Measurements from ENCODE around the gene ARHGAP1. TPM values are rescaled to one million over a fixed set of nuclear protein-coding genes. Genes with fewer than 3 reads are reported as not detected.

Gene ARHGAP1
- total and polyA plus RNA-seq, 2 donors: 9.0 to 24.9 TPM

- no peaks in the 10 kb centered on the region for H3K9me3 ChIP-seq (ENCODE audit: control insufficient read depth in 2 of 2, insufficient read depth in 1 of 2, low read length in 1 of 2)
- no peaks in the 10 kb centered on the region for H3K27me3 ChIP-seq (ENCODE audit: control insufficient read depth in 2 of 2, insufficient read depth in 1 of 2, low read length in 1 of 2)
- 98% methylated on average over 1 of the region's 1 CpG for WGBS
- H3K4me3 ChIP-seq (ENCODE audit: low read length in 2 of 2): no peak overlapping the region
- H3K4me1 ChIP-seq (ENCODE audit: control insufficient read depth in 2 of 2, insufficient read depth in 2 of 2, low read length in 2 of 2): peaks cover 0 to 5% of the 10 kb centered on the region in 2 donors
- DNase-seq (ENCODE audit: low read depth in 6 of 9, low spot score in 9 of 9): no peak
- H3K36me3 ChIP-seq (ENCODE audit: control insufficient read depth in 2 of 2, insufficient read depth in 2 of 2, low read length in 1 of 2): peaks cover 56 to 58% of the 10 kb centered on the region in 2 donors
- no peak overlapping the region for H3K27ac ChIP-seq (ENCODE audit: low read depth in 1 of 2, low read length in 1 of 2)
Measured at GRCh38 chr11:46690702-46691101, 9.7 kb downstream of the ARHGAP1 start.

- H3K9me3 ChIP-seq (ENCODE audit: control insufficient read depth in 2 of 2, insufficient read depth in 1 of 2, low read length in 1 of 2): no peaks in the 10 kb centered on the region
- WGBS: 95% methylated on average over 15 of the region's 15 CpGs
- no peaks in the 10 kb centered on the region for H3K27me3 ChIP-seq (ENCODE audit: control insufficient read depth in 2 of 2, insufficient read depth in 1 of 2, low read length in 1 of 2)
- H3K4me3 ChIP-seq (ENCODE audit: low read length in 2 of 2): no peak overlapping the region
- H3K4me1 ChIP-seq (ENCODE audit: control insufficient read depth in 2 of 2, insufficient read depth in 2 of 2, low read length in 2 of 2): peaks cover 0 to 5% of the 10 kb centered on the region in 2 donors
- H3K27ac ChIP-seq (ENCODE audit: low read depth in 1 of 2, low read length in 1 of 2): peak overlapping the region; percentile 69 to 79
- H3K36me3 ChIP-seq (ENCODE audit: control insufficient read depth in 2 of 2, insufficient read depth in 2 of 2, low read length in 1 of 2): peaks cover 29 to 44% of the 10 kb centered on the region in 2 donors
- no peak for DNase-seq (ENCODE audit: low read depth in 6 of 9, low spot score in 9 of 9)
Measured at GRCh38 chr11:46686886-46687795, 13.3 kb downstream of the ARHGAP1 start.

- Histone ChIP-seq H3K4me1 (ENCODE audit: control insufficient read depth in 2 of 2, insufficient read depth in 2 of 2, low read length in 2 of 2) (peaks cover 0 to 5% of the 10 kb centered on the region in 2 donors), H3K27ac (ENCODE audit: low read depth in 1 of 2, low read length in 1 of 2) (no peak overlapping the region), H3K9me3 (ENCODE audit: control insufficient read depth in 2 of 2, insufficient read depth in 1 of 2, low read length in 1 of 2) (no peaks in the 10 kb centered on the region), H3K27me3 (ENCODE audit: control insufficient read depth in 2 of 2, insufficient read depth in 1 of 2, low read length in 1 of 2) (no peaks in the 10 kb centered on the region), H3K36me3 (ENCODE audit: control insufficient read depth in 2 of 2, insufficient read depth in 2 of 2, low read length in 1 of 2) (peaks cover 51 to 56% of the 10 kb centered on the region in 2 donors), H3K4me3 (ENCODE audit: low read length in 2 of 2) (no peak overlapping the region)
- DNase-seq (ENCODE audit: low read depth in 6 of 9, low spot score in 9 of 9): no peak
- 92% methylated on average over 3 of the region's 3 CpGs for WGBS
Measured at GRCh38 chr11:46684367-46684766, 16.1 kb downstream of the ARHGAP1 start.

GRCh38 chr11:46682773-46683752, 17.4 kb downstream of the ARHGAP1 start:
- no peak for DNase-seq (ENCODE audit: low read depth in 6 of 9, low spot score in 9 of 9)
- WGBS: 98% methylated on average over 11 of the region's 11 CpGs
- Histone ChIP-seq H3K27me3 (ENCODE audit: control insufficient read depth in 2 of 2, insufficient read depth in 1 of 2, low read length in 1 of 2) (no peaks in the 10 kb centered on the region), H3K9me3 (ENCODE audit: control insufficient read depth in 2 of 2, insufficient read depth in 1 of 2, low read length in 1 of 2) (no peaks in the 10 kb centered on the region), H3K36me3 (ENCODE audit: control insufficient read depth in 2 of 2, insufficient read depth in 2 of 2, low read length in 1 of 2) (peaks cover 59 to 65% of the 10 kb centered on the region in 2 donors), H3K4me1 (ENCODE audit: control insufficient read depth in 2 of 2, insufficient read depth in 2 of 2, low read length in 2 of 2) (peaks cover 0 to 4% of the 10 kb centered on the region in 2 donors), H3K27ac (ENCODE audit: low read depth in 1 of 2, low read length in 1 of 2) (no peak overlapping the region), H3K4me3 (ENCODE audit: low read length in 2 of 2) (no peak overlapping the region)

GRCh38 chr11:46681814-46682213, 18.6 kb downstream of the ARHGAP1 start:
- no peaks in the 10 kb centered on the region for H3K27me3 ChIP-seq (ENCODE audit: control insufficient read depth in 2 of 2, insufficient read depth in 1 of 2, low read length in 1 of 2)
- no peak overlapping the region for H3K4me3 ChIP-seq (ENCODE audit: low read length in 2 of 2)
- H3K36me3 ChIP-seq (ENCODE audit: control insufficient read depth in 2 of 2, insufficient read depth in 2 of 2, low read length in 1 of 2): peaks cover 54 to 60% of the 10 kb centered on the region in 2 donors
- 98% methylated on average over 11 of the region's 11 CpGs for WGBS
- DNase-seq (ENCODE audit: low read depth in 6 of 9, low spot score in 9 of 9): no peak
- no peaks in the 10 kb centered on the region for H3K9me3 ChIP-seq (ENCODE audit: control insufficient read depth in 2 of 2, insufficient read depth in 1 of 2, low read length in 1 of 2)
- H3K4me1 ChIP-seq (ENCODE audit: control insufficient read depth in 2 of 2, insufficient read depth in 2 of 2, low read length in 2 of 2): peaks cover 0 to 3% of the 10 kb centered on the region in 2 donors
- no peak overlapping the region for H3K27ac ChIP-seq (ENCODE audit: low read depth in 1 of 2, low read length in 1 of 2)

GRCh38 chr11:46680815-46681214, 19.6 kb downstream of the ARHGAP1 start:
- WGBS: 96% methylated on average over 22 of the region's 22 CpGs
- Histone ChIP-seq H3K4me3 (ENCODE audit: low read length in 2 of 2) (no peak overlapping the region), H3K27ac (ENCODE audit: low read depth in 1 of 2, low read length in 1 of 2) (no peak overlapping the region), H3K4me1 (ENCODE audit: control insufficient read depth in 2 of 2, insufficient read depth in 2 of 2, low read length in 2 of 2) (peaks cover 0 to 13% of the 10 kb centered on the region in 2 donors), H3K27me3 (ENCODE audit: control insufficient read depth in 2 of 2, insufficient read depth in 1 of 2, low read length in 1 of 2) (no peaks in the 10 kb centered on the region), H3K9me3 (ENCODE audit: control insufficient read depth in 2 of 2, insufficient read depth in 1 of 2, low read length in 1 of 2) (no peaks in the 10 kb centered on the region), H3K36me3 (ENCODE audit: control insufficient read depth in 2 of 2, insufficient read depth in 2 of 2, low read length in 1 of 2) (peaks cover 61 to 66% of the 10 kb centered on the region in 2 donors)
- no peak for DNase-seq (ENCODE audit: low read depth in 6 of 9, low spot score in 9 of 9)

- Histone ChIP-seq H3K36me3 (ENCODE audit: control insufficient read depth in 2 of 2, insufficient read depth in 2 of 2, low read length in 1 of 2) (peaks cover 66 to 70% of the 10 kb centered on the region in 2 donors), H3K27ac (ENCODE audit: low read depth in 1 of 2, low read length in 1 of 2) (no peak overlapping the region), H3K27me3 (ENCODE audit: control insufficient read depth in 2 of 2, insufficient read depth in 1 of 2, low read length in 1 of 2) (no peaks in the 10 kb centered on the region), H3K4me1 (ENCODE audit: control insufficient read depth in 2 of 2, insufficient read depth in 2 of 2, low read length in 2 of 2) (peaks cover 3 to 18% of the 10 kb centered on the region in 2 donors), H3K9me3 (ENCODE audit: control insufficient read depth in 2 of 2, insufficient read depth in 1 of 2, low read length in 1 of 2) (no peaks in the 10 kb centered on the region), H3K4me3 (ENCODE audit: low read length in 2 of 2) (no peak overlapping the region)
- DNase-seq (ENCODE audit: low read depth in 6 of 9, low spot score in 9 of 9): no peak
- WGBS: 97% methylated on average over 21 of the region's 21 CpGs
Measured at GRCh38 chr11:46680164-46680760, 20.2 kb downstream of the ARHGAP1 start.

- no peaks in the 10 kb centered on the region for H3K27me3 ChIP-seq (ENCODE audit: control insufficient read depth in 2 of 2, insufficient read depth in 1 of 2, low read length in 1 of 2)
- no peak for DNase-seq (ENCODE audit: low read depth in 6 of 9, low spot score in 9 of 9)
- no peaks in the 10 kb centered on the region for H3K9me3 ChIP-seq (ENCODE audit: control insufficient read depth in 2 of 2, insufficient read depth in 1 of 2, low read length in 1 of 2)
- no peak overlapping the region for H3K4me3 ChIP-seq (ENCODE audit: low read length in 2 of 2)
- peaks cover 10 to 26% of the 10 kb centered on the region in 2 donors for H3K4me1 ChIP-seq (ENCODE audit: control insufficient read depth in 2 of 2, insufficient read depth in 2 of 2, low read length in 2 of 2)
- no peak overlapping the region for H3K27ac ChIP-seq (ENCODE audit: low read depth in 1 of 2, low read length in 1 of 2)
- peaks cover 66 to 70% of the 10 kb centered on the region in 2 donors for H3K36me3 ChIP-seq (ENCODE audit: control insufficient read depth in 2 of 2, insufficient read depth in 2 of 2, low read length in 1 of 2)
- WGBS: 97% methylated on average over 26 of the region's 26 CpGs
Measured at GRCh38 chr11:46679241-46680163, 20.9 kb downstream of the ARHGAP1 start.
